ENCODE data around the gene ATP7B. TPM values are rescaled to one million over a fixed set of nuclear protein-coding genes. Genes with fewer than 3 reads are reported as not detected.

ATP7B gene
- 6.3 TPM for total RNA-seq
- long read RNA-seq, partial matches to known transcripts: 3 of 5 reads
- long read RNA-seq, other reads (novel, unspliced or antisense): 2 of 5 reads

DNA sequence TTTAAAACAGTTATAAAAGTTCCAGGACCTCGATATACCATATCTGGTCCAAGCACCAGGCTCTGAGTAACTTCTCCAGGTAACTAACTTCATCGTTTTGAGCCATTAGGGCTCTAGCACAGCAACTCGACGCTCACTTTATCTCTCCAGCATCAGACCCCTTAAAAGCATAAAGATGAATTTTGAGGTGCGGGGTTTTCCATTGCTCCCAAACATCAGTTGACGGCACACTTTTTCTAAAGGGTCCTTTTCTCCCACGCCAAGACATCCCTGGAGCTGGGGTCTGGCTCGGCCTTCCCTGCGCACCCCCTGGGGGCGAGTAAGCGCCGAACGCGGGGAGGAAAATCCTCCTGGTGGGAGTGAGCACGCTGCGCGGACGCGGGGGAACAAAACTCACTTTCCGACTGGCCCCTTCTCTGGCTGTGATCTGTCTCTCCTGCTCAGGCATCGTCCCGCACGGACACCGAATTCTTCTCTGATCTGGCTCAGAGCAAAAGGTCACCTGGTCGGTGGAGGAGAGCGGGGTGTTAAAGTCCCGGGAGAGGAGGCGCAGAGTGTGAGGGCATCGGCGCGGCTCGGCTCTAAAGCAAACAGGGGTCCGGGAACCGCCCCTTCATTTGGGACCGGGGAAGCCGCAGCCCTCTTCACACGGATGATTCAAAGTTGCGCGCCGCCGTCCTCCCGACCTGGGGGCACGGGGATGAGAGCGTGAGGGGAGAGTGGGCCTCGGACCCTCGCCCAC is at the start of gene ATP7B:
ATP7B (minus strand) TSS at position 561 of the 742 bp plus-strand sequence; CDS start at position 448, 113 bp downstream.
- ATAC-seq: peak; percentile 48 to 54
- Histone ChIP-seq H3K27me3 (ENCODE audit: low read depth) (peaks cover 4% of the 10 kb centered on the region), H3K4me1 (peaks cover 17% of the 10 kb centered on the region), H3K27ac (peak within 1 kb of the TSS; percentile 73), H3K9me3 (no peaks in the 10 kb centered on the region), H3K36me3 (no peaks in the 10 kb centered on the region), H3K4me3 (peak within 1 kb of the TSS; percentile 74)
- intact Hi-C loops (cut with DNase I): no loop called here
- DNase-seq: no peak
- peak; percentile 19 for TF ChIP-seq CTCF (IDR thresholded peaks at IDR 0.05)

DNA sequence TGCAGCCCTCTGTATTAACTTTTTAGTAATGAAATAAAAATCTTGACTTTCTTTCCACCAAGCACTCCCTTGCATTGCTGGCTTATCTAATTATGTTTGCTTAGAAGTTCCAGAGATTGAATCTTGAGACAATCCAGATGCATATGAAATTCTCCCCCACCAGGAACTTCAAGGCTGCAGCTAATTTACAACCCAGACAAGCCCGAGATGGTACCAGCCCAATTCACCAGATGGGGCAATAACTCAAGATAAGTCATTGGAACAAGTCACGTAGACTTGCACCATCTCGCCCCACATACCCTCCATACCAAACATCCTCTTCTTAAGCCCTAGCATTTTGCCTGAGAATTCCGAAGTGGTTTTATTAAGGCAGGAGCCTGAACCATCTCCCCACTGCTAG is 42.2 kb upstream of the ATP7B start:
- no peak overlapping the region for H3K27ac ChIP-seq
- H3K4me3 ChIP-seq: no peak overlapping the region
- DNase-seq: no peak
- H3K9me3 ChIP-seq: no peaks in the 10 kb centered on the region
- H3K36me3 ChIP-seq: no peaks in the 10 kb centered on the region
- intact Hi-C loops (cut with DNase I): no loop called here
- TF ChIP-seq CTCF (IDR thresholded peaks at IDR 0.05): no peak
- no peak for ATAC-seq
- no peaks in the 10 kb centered on the region for H3K27me3 ChIP-seq (ENCODE audit: low read depth)
- no peaks in the 10 kb centered on the region for H3K4me1 ChIP-seq

- H3K4me1 ChIP-seq: no peaks in the 10 kb centered on the region
- H3K9me3 ChIP-seq: no peaks in the 10 kb centered on the region
- DNase-seq (no peak), ATAC-seq (no peak)
- no peaks in the 10 kb centered on the region for H3K36me3 ChIP-seq
- H3K27me3 ChIP-seq (ENCODE audit: low read depth): no peaks in the 10 kb centered on the region
- TF ChIP-seq CTCF (IDR thresholded peaks at IDR 0.05): no peak
- H3K4me3 ChIP-seq: no peak overlapping the region
- intact Hi-C loops (cut with DNase I): no loop called here
- no peak overlapping the region for H3K27ac ChIP-seq
Measured at GRCh38 chr13:52051400-52051799, 40.1 kb upstream of the ATP7B start.

GRCh38 chr13:52048516-52048915 is 37.3 kb upstream of the ATP7B start:
- intact Hi-C loops (cut with DNase I): no loop called here
- ATAC-seq (no peak), DNase-seq (no peak)
- Histone ChIP-seq H3K4me1 (no peaks in the 10 kb centered on the region), H3K27me3 (ENCODE audit: low read depth) (no peaks in the 10 kb centered on the region), H3K4me3 (no peak overlapping the region), H3K9me3 (no peaks in the 10 kb centered on the region), H3K36me3 (no peaks in the 10 kb centered on the region), H3K27ac (no peak overlapping the region)
- TF ChIP-seq CTCF (IDR thresholded peaks at IDR 0.05): no peak

DNA sequence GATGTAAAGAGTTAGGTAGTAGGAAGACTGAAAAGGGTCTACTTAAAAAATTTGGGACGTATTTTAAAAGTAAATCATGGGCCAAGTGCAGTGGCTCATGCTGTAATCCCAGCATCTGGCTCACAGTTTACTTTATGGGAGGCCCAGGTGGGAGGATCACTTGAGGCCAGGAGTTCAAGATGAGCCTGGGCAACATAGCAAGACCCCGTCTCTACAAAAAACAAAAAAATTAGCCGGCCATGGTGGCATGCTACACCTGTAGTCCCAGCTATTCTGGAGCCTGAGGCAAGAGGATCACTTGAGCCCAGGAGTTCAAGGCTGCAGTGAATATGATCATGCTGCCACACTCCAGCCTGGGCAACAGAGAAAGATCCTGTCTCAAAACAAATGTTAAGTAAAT is 36.2 kb upstream of the ATP7B start:
- no peak for TF ChIP-seq CTCF (IDR thresholded peaks at IDR 0.05)
- no peaks in the 10 kb centered on the region for H3K27me3 ChIP-seq (ENCODE audit: low read depth)
- no peak overlapping the region for H3K4me3 ChIP-seq
- no peaks in the 10 kb centered on the region for H3K36me3 ChIP-seq
- H3K27ac ChIP-seq: no peak overlapping the region
- no peak for DNase-seq
- no peaks in the 10 kb centered on the region for H3K9me3 ChIP-seq
- H3K4me1 ChIP-seq: no peaks in the 10 kb centered on the region
- intact Hi-C loops (cut with DNase I): no loop called here
- ATAC-seq: no peak
